ENCODE results near the gene LRRC8E.
A peak's percentile ranks its signal among the peaks of the same experiment; 100 is the strongest.
"Not testable (repeated sequence)": the region's sequence is repeated elsewhere in the genome, so short reads cannot be mapped to it uniquely, and the experiment has no call there.

Gene LRRC8E

GRCh38 chr19:7855426-7856108 is 32.7 kb upstream of the LRRC8E start:
- no peak for DNase-seq

DNA sequence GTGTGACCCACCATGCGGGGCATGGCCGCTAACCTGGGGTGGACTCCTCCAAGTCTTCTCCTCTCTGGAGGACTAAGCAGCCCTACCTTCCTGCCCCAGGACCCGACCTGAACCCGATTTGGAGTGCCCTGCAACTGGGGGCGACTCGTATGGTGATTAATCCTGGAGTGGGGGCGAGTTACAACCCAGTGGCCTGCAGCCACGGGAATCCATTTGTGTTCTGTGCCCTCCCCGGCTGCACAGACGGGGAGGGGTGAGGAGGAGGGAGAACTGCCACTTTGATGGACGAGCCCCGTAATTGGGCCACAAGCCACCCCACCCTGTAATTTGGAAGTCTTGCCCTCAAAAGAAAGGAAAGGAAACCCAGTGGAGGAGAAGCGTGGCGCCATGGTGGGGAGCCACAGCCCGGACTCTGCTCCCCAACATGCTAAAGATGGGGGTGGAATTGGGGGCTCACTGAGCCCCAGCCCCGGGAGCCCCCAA is 32.2 kb upstream of the LRRC8E start:
- DNase-seq: no peak

DNA sequence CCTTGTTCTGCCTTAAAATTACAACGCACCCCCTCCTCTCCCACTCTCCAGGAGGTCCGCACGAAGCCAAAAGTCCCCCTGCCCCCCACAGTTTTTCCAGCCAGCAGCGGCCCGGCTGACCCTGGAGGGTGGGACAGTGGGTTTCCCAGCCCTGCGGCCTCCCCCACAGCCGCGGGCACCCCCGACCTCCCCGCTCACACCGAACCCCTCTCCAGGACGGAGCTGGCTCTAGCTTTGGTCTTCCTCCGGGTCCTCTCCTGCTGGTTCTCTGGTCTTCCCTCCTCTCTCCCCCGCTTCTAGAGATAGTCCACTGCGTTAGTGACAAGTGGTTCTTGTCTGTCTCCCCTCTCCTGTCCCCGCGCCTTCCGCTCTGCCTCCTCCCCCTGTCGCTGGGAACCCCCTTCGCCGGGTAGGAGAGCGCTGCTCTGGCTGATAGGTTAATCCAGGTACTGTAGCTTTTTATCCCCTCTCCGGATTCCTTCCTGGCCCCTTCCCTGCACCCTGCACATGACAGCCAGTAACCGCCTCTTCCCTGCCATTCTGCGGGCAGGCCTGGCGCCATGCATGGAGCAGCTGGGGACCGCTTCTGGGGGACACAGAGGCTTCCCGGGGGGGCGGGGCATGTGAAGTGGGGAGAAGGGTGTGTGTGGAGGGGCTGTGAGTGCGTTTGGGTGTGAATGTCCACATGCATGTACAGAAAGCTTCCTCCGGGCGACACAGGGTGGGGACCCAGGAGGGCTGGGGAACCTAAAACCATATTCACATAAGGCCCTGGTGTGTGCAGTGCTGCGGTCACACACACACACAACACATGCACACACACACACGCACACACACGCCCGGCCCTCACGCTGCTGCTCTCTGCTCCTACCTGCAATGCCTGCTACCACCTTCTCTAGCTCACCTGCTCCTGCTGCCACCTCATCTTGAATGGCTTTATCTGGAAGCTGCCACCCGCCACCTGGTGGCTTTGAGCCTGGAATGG is 31.3 kb upstream of the LRRC8E start:
- no peak for DNase-seq

DNA sequence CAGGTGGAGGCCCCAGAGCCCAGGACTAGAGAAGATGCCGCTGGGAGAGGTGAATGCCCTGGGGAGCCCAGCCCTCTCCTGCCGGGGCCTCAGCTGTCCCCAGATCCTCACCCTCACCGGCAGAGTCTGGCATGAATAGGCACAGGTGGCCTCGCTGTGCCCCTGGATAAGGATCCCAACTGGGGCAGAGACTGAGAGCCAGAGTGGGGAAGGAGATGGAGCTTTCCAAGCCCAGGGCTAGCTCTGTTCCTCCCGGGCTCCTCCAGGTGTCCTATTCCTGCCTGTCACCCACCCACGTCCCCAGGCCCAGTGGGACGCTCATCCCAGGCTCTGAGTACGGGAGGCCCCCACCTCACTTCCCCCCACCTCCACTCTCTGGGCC is 30.6 kb upstream of the LRRC8E start:
- DNase-seq: no peak

DNA sequence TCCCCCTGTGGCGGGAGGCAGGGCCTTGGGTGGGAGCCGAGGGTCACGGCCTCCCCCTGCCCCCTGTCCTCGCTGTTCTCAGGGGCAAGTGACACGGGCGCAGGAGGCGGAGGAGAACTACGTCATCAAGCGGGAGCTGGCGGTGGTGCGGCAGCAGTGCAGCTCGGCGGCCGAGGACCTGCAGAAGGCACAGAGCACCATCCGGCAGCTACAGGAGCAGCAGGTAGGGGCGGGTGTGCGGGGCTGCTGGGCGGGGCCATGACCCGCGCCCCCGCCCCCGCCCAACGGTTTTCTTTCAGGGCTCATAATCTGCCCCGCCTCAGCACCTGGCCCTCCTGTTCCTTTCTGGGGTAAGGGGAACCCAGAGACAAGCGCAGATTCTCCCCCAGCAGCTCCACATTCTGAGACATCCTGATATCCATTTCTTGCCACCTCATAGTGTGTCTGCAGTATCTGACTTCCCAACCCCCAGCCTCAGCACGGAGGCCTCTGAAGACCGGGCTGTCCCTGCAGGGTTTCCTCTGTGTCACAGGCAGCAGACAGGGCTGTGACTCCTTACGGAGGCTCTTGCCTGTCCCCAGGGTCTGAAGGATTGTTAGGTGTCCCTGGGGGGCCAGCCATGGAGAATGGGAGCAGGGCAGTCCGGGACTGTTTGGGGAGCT is 30.1 kb upstream of the LRRC8E start:
- DNase-seq: no peak

DNA sequence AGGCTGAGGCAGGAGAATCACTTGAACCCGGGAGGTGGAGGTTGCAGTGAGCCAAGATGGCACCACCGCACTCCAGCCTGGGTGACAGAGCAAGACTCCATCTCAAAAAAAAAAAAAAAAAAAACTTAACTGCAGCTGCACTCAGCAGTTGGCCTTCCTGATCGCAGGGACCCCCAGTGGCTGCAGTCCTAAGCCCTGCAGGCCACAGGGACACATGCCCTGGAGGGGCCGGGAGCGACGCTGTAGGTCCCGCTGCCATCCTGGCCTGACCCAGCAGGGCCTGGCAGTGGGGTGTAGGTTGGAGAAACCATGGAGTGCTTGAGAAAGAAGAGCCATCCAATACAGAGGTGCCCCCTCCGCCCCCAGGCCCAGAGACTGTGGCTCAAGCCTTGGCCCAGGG is 29.2 kb upstream of the LRRC8E start:
- DNase-seq: not testable (repeated sequence)

DNA sequence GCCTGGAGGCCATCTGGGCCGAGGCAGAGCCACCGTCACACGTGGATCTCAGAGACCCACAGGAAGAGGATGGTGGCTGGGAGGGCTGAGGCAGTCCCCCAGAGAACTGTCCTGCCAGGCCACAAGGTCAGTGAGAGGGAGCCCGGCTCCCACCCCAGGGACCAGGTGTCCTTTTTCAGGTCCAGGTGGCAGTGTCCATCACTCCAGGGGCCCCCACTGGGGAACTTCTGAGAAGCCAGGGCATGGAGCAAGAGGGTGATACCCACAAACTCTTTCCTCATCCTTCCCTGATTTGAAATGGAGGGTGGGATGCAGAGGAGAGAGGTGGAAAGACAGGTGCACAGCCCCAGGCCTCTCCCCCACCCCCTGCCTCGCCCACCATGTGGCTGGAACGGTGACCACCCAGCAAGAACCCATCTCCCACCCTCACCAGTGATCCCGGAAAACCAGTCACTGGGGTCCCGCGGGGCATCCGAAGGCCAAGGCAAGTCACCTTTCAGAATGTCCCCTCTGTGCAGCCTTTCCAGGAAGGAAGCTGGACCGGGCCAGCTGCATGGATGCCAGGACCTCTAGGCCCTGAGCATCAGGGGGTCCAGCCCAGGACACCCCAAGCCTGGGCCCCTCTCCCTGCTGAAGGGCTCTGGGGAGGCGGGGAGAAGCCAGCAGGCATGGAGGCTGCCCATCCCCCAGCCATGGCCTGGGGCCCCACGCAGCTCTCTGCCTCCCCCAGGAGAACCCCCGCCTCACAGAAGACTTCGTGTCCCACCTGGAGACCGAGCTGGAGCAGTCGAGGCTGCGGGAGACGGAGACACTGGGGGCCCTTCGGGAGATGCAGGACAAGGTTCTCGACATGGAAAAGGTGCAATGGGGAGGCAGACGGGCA is 28.2 kb upstream of the LRRC8E start:
- no peak for DNase-seq

DNA sequence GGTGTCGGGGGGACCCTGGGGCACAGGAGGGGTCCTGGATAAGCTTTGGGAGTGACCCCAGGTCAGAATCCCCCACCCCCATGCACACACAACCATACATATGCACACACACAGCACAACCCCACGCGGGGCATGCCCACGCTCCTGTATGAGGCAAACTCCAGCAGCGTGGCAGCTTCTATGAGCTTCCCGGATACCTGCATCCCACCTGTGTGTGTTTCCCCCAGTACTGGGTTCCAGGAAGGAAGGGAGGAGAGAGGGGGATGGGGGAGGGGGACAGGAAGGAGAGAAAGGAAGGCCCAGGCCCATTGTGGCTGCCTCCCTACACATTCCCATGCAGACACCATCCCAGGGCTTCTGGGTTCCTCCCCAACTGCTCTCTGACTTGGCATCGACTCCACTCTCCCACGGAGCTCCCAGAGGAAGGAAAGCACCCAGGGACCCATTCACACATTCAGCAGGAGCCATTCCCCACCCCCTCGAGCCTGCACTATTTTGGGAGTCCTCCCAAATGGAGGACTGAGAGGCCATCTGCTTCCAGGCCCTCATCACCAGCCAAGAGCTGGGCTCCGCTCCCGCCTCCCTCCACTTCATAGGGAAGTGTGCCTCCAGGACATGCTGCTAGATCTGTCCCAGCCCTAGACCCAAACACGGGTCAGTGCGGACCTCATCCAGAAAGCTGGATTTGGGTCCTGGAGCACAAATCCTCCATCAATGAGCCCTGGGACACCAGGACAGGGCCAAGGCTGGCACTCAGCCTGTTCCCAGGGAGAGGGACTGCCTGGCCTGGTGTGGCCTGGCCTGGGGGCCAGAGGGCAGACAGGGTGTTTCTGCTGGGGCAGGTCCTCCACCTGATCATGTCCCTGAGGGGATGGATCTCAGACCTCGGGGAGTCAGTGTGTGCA is 27.3 kb upstream of the LRRC8E start:
- no peak for DNase-seq

DNA sequence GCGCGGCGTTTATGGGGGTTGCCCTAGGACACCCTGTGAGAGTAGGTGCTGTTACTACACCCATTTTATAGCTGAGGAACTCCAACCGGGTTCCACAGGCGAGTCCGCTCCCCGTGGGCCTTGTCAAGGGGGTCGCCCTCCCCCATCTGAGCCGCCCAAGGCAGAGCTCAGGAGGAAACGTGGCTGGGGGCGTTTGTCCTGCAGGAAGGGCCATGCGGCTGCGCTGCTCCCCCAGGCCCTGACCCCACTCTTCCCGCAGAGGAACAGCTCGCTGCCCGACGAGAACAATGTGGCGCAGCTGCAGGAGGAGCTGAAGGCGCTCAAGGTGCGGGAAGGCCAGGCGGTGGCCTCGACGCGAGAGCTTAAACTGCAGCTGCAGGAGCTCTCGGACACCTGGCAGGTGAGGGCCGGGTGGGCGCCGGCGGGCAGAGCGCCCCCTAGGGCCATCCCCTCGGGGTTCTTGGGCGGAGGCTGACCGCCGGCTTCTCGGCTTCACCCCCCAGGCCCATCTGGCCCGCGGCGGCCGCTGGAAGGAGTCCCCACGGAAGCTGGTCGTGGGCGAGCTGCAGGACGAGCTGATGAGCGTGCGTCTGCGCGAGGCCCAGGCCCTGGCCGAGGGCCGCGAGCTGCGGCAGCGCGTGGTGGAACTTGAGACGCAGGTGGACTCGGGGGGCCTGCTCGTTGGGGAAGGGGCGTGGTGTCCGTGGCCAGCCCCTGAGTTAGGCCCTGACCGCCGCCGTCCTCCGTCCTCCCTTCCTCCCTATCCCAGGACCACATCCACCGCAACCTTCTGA is 26.5 kb upstream of the LRRC8E start:
- DNase-seq: no peak

DNA sequence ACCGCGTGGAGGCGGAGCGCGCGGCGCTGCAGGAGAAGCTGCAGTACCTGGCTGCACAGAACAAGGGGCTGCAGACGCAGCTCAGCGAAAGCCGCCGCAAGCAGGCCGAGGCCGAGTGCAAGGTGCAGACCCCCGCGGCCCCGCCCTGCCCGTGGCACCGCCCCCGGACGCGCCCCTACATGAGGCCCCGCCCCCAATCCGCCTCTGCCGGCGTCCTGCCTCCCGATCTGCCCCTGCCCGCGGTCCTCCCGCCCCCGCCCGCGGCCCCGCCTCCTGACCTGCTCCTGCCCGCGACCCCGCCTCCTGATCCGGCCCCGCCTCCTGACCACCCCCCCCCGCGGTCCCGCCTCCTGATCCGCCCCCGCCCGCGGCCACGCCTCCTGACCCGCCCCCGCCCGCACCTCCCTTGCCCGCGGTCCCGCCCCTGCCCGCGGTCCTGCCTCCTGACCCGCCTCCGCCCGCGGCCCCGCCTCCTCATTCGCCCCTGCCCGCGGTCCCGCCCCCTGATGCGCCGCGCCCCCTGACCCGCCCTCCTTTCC is 25.8 kb upstream of the LRRC8E start:
- peak; percentile 38 for DNase-seq

- DNase-seq: no peak
Observed at GRCh38 chr19:7863157-7863970, 24.9 kb upstream of the LRRC8E start.

- no peak for DNase-seq
Observed at GRCh38 chr19:7863971-7864689, 24.2 kb upstream of the LRRC8E start.

- no peak for DNase-seq
Observed at GRCh38 chr19:7864690-7865074, 23.6 kb upstream of the LRRC8E start.

DNA sequence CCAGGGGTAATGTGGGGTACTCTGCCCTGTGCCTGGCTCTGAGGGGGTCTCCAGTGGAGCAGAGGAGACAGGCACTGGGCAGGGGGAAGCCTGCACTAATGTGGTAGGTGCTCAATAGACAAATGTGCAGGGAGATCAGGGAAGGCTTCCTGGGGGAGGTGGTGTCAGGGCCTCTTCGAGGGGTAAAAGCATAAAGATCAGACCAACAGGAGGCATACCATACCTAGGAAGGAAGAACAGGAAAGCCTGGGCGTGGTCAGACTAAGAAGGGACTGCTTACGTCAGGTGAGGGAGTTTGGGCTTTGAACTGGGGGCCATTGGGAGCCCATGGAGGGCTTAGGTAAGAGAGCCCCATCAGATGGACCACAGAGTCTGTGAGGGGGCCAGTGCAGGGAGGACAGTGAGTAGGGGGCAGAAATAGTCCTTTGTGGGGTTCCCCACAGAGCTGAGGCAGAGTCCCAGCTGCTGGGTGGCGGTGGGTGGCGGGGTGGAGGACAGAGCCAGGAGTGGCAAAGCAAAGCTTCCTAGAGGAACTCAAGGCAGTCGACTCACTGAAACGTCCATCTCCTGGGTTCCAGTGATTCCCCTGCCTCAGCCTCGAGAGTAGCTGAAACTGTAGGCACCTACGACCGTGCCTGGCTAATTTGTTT is 22.9 kb upstream of the LRRC8E start:
- no peak for DNase-seq

DNA sequence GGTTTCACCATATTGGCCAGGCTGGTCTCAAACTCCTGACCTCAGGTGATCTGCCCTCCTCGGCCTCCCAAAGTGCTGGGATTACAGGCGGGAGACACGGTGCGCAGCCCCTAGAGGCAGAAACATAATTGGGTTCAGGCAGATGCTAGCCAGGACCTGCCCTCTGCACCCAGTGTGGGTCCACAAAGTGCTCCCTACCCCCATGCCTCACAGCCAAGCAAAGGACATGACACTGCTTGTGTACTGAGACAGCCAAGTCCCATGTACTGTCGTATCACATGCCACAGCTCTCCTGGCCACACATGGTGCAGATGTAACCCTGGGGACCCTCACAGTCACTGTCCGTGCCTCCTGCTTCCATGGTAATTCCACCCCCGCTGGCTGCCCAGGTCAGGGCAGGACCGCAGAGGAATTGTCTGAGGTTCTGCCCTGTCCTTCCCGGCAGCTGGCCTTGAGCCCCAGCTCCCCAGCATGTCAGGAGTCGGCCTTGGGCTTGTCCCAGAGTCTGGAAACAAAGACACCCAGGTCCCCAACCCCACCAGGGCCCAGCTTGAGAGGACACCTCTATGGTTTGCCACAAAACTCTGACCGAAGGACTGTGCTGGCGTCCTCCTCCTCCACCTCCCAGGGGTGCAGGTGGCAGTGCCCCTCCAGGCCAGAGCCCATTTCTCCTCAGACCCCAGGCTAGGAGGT is 21.8 kb upstream of the LRRC8E start:
- no peak for DNase-seq

- no peak for DNase-seq
Observed at GRCh38 chr19:7867092-7867844, 21.0 kb upstream of the LRRC8E start.

- no peak for DNase-seq
Observed at GRCh38 chr19:7868326-7868670, 20.0 kb upstream of the LRRC8E start.

All from inflammatory macrophage treated with lipopolysaccharide for 4 hours (primary cell).